ENCODE data around the gene EIF4E2.

Gene EIF4E2

DNA sequence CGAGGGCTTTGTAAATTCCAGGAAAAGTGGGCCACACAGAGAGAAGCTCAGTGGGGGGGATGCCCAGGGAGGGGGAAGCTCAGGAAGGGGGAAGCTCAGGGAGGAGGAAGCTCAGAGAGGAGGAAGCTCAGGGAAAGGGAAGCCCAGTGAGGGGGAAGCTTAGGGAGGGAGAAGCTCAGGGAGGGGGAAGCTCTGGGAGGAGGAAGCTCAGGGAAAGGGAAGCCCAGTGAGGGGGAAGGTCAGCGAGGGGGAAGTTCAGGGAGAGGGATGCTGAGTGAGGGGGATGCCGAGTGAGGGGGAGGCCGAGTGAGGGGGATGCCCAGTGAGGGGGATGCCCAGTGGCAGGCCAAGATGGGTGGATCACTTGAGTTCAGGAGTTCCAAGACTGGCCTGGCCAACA is 11.8 kb upstream of the EIF4E2 start:
- no peak for DNase-seq (ENCODE audit: low spot score)

DNA sequence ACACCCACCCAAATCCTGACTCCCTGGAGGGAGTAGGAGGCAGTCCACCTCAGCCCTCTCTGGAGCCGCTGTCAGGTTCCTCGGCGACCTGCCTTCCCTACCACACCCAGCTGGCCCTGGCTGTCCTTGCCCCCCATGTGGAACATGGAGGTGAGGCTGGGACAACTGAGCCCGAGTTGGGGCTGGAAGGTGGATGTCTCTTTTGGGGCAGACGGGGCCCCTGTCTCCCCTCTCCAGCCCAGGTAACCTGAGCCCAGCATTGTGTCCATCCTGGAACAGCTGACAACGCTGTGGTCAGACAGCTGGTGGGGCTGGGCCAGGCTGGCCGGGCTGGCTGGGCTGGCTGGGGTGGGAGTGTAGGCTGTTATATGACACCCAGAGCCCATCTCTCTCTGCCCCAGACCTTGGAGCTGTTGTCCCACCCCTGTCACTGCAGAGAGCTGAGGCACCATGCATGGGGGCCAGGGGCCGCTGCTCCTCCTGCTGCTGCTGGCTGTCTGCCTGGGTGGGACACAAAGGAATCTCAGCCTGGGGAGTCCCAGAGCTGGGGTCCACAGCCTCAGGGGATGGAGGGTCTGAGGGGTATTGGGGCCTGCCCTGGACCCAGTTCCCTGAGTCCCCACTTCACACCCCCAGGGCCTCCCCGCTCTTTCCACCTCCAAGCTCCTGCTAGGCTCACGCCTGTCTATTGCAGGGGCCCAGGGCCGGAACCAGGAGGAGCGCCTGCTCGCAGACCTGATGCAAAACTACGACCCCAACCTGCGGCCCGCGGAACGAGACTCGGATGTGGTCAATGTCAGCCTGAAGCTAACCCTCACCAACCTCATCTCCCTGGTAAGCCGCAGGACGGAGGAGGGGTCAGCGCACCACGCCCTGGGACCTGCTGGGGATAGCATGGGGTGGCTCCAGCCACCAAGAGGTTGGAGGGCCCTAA is 10.9 kb upstream of the EIF4E2 start, which contains the start of gene CHRNG:
CHRNG (plus strand) TSS at position 395 of the 934 bp plus-strand sequence; CDS start at position 451, 56 bp downstream.
- no peak for DNase-seq (ENCODE audit: low spot score)

DNA sequence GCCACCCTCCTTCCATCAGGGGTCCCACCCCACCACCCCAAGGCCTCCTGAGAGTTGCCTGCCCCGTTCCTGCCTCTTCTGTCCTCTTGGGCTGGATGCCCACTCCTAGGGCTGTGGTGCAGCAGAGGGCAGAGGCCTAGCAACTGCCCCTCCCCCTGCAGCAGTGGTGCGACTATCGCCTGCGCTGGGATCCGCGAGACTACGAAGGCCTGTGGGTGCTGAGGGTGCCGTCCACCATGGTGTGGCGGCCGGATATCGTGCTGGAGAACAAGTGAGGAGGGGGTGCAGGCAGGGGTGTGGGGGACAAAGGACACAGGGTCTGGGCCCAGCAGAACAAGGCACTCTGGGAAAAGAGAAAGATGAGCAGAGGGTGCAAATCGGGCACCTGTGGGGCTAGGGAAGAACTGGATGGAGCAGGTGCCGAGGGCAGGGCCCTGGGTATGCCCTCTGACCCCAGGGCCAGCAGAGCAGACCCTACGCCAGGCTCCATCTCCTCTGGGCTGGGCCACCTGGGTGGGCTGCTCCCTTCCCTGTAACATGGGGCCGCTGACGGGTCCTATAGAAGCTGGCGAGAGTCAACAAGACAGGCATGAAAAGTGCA is 9.9 kb upstream of the EIF4E2 start:
- DNase-seq (ENCODE audit: low spot score), result no peak

DNA sequence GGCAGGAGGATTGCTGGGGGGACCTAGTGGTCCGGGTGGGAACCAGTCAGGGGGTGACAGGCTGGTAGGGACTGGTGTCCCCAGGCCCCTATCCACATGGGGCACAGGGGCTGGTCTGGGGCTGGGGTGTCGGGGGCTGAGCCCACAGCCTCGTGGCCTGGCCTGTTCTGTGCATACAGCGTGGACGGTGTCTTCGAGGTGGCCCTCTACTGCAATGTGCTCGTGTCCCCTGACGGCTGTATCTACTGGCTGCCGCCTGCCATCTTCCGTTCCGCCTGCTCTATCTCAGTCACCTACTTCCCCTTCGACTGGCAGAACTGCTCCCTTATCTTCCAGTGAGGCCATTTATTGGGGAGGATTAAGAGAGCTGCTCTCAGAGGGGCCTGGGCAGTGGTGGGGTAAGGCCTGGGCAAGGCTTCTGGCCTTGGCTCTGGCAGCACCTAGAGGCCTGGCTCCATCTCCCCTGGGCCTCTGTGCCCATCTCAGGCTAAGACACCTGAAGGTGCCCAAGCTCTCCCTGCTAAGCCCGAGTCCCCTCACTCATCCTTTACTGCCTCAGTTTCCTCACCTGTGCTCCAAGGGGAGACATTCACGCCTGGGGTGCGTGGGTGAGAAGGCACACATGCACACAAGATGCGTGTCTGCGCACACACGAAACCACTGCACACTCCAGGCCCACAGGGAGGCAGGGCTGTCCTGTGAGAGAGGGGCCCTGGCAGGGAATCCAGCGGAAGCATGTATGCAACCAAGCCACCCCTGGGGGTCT is 9.1 kb upstream of the EIF4E2 start:
- no peak for DNase-seq (ENCODE audit: low spot score)

DNA sequence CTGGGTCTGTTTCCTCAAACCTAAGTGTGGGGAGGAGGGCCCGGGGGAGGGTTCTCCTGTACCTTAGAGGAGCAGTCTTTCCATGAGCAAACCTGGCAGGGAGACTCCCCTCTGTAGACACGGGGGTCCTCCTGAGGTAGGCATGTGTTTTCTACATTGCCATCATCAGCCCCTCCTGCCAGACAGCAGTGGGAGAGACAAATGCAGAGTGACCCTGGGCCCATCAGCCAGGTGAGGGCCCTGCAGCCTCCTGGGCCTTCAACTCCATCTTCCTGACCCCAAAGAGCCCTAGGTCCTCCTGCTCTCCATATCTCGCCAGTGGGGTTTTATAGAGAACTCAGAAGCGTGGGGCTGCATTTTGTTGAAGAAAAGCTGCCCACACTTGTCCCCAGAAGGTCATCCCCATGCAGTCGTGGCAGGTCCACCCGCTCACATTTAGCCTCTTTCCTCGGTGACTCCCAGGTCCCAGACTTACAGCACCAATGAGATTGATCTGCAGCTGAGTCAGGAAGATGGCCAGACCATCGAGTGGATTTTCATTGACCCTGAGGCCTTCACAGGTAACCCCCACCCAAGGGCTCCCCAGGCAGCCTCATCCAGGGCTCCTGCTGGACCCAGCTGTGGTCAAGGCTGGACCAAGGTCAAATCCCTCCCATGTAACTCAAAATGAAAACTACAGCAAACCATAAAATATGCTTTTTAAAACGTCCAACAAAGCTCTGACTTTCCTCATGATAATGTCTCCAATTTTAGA is 8.4 kb upstream of the EIF4E2 start:
- DNase-seq (ENCODE audit: low spot score), result no peak

- DNase-seq (ENCODE audit: low spot score), result no peak
These were observed 7.6 kb upstream of the EIF4E2 start for GRCh38 chr2:232542715-232543467.

GRCh38 chr2:232543491-232543890 is 7.0 kb upstream of the EIF4E2 start:
- DNase-seq (ENCODE audit: low spot score), result no peak

DNA sequence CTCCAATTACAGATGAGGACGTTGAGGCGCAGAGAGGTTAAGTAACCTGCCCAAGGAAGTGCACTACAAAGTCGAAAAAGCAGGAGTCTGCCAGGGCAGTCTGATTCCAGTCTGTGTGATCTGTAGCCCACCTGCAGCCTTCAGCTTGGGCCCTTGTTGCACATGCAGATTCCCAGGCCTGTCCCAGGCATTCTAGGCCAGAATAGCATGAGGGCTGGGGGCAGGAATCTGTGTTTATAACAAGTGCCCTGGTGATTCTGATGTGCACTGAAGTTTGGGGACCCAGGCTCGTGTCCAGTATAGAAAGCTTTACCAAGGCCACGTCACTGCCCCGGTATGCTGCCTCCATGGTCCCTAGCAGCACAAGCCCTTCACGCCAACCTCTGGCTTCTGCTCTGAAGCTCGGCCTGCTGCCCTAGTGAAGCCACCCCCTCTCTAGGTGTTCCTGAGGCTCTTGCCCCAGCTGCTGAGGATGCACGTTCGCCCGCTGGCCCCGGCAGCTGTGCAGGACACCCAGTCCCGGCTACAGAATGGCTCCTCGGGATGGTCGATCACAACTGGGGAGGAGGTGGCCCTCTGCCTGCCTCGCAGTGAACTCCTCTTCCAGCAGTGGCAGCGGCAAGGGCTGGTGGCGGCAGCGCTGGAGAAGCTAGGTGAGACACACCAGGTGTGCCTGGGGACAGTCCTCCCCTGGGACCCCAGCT is 6.4 kb upstream of the EIF4E2 start:
- DNase-seq (ENCODE audit: low spot score), result no peak

DNA sequence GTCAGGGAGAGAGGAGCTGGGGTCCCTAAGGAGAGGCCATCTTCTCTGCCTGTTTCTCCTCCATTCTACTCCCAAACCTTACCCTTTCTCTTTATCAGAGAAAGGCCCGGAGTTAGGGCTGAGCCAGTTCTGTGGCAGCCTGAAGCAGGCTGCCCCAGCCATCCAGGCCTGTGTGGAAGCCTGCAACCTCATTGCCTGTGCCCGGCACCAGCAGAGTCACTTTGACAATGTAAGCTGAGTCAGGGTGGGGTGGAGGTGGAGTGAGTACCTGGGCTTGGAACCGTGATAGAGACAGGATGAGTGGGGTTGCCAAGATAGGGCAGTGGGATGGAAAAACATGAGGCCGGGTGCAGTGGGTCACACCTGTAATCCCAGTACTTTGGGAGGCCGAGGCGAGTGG is 5.8 kb upstream of the EIF4E2 start:
- DNase-seq (ENCODE audit: low spot score), result no peak

DNA sequence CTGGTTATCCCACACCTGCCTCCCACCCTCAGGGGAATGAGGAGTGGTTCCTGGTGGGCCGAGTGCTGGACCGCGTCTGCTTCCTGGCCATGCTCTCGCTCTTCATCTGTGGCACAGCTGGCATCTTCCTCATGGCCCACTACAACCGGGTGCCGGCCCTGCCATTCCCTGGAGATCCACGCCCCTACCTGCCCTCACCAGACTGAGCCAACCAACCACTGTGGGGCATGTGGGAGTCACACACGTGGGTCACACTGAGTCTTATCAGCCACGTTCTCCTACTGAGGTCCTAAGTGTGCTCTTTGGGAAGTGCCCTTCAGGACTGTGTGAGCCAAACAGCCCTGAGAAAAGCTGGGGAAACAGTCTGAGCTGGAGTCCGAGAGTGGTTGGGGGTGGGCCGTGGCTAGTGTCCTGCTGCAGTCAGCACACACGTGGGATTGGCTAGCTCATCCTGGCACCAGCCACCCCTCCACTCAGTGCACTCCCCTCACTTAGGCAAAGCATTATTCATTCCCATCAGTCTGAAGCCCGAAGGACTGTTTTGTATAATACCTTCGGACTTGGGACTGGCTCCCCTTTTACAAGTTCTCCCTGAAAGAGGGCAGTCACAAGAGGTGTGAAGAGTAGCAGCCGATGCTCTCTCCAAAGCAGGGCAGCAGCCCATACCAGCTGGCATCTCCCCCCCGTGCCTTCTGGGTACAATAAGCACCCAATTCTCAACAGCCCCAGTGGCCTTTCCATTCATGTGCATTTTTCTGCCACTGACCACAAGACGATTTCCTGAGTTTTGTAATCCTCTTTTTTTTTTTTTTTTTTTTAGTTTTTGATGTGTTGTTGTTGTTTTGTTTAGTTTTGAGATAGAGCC is 4.7 kb upstream of the EIF4E2 start:
- no peak for DNase-seq (ENCODE audit: low spot score)

GRCh38 chr2:232547991-232548390 is 2.5 kb upstream of the EIF4E2 start:
- DNase-seq (ENCODE audit: low spot score), result no peak

DNA sequence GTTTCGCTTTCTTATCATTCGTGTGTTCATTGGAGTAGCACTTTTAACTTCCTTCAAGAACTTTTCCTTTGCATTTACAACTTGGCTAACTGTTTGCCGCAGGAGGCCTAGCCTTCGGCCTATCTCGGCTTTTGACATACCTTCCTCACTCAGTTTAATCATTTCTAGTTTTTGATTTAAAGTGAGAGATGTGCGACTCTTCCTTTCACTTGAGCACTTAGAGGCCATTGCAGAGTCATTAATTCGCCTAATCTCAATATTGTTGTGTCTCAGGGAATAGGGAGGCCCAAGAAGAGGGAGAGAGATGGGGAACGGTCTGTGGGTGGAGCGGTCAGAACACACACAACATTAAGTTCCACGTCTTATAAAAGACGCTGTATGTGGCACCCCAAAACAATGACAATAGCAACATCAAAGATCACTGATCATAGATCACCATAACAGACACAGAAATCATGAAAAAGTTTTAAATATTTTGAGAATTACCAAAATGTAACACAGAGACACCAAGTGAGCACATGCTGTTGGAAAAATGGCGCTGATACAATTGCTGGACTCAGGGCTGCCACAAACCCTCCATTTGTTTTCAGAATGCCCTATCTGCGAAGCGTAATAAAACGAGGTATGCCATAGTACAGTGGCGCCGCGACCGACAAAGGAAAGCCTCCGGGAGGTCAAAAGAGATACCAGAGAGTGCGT is 685 bp upstream of the EIF4E2 start:
- DNase-seq (ENCODE audit: low spot score), result no peak

DNA sequence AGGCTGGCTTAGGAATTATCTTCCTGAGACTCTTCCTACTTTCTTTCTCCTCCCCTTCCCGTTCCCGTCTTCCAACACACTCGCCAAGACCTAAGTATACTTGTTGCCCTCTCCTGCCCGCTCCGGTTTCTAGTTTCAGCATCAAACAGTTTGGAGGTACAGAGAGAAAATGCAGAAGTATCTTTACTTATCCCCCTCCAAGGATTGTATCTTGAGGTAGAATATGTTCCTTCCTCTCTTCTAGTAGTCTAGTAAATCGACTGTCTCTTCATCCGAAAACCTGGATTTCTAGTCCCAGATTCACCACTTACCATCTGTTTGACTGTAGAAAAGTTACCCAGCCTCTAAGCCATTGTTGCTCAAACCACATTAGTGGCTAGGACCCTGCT is 755 bp downstream of the EIF4E2 start:
- DNase-seq (ENCODE audit: low spot score), result no peak

GRCh38 chr2:232551776-232552175 is 1.3 kb downstream of the EIF4E2 start:
- DNase-seq (ENCODE audit: low spot score), result no peak

- DNase-seq (ENCODE audit: low spot score), result no peak
These were observed 5.9 kb downstream of the EIF4E2 start for GRCh38 chr2:232556426-232556825.

DNA sequence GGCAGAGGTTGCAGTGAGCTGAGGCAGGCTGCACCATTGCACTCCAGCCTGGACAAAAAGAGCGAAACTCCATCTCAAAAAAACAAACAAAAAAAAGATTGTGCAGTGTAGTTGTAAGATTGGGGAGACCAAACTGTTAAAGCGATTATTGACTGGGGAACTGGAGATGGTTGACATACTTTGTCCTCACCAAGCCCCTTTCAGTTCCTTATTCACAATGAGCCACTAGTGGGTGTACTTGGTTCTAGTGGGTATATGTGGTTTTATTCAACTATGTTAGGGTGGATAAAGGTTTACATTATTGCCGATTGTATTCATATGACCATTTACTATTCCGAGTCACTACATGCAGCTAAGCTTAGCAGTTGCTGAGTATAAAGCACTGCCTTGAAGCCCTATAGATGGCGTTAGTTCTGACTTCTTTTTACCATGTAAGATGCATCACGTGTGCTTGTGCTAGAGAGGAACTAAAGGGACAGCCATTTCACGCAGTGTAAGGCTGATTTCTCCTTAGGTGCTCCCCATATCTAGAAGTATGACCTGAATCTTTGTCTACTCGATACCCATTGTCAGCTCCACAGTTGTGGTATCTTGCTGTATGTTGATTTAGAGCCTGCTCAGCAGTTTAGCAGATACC is 12.1 kb downstream of the EIF4E2 start:
- DNase-seq (ENCODE audit: low spot score), result no peak

GRCh38 chr2:232563580-232563979 is 13.1 kb downstream of the EIF4E2 start:
- DNase-seq (ENCODE audit: low spot score), result no peak

DNA sequence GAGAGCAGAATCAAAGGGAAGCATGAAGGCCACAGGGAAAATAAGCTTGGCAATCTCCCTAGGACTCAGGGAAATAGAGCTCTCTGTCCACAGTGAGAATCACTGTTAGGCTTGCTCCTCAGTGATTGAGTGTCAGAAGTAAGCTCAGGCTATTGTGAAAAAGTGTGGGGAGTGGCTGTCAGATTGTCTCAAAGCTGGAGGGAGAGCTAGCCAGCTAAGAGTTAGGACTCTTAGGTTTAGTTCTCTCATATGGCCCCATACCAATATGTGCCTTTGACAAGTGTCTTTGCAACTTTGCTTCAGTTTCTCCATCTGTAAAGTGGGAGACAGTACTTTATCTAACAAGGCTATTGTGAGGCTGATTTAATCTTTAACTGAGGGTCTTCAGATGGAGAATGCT is 17.2 kb downstream of the EIF4E2 start:
- DNase-seq (ENCODE audit: low spot score), result no peak

- no peak for DNase-seq (ENCODE audit: low spot score)
These were observed 17.7 kb downstream of the EIF4E2 start for GRCh38 chr2:232568161-232568560.
